SK-N-SH (cell line): ENCODE data around the gene ZNF526. TPM values are rescaled to one million over a fixed set of nuclear protein-coding genes. Genes with fewer than 3 reads are reported as not detected.
A peak's percentile ranks its signal among the peaks of the same experiment; 100 is the strongest.
"Not testable (repeated sequence)": the region's sequence is repeated elsewhere in the genome, so short reads cannot be mapped to it uniquely, and the experiment has no call there.

ENCODE experiments used
- CTCF ChIA-PET: fragments of 300-600, 350-600 bp; formaldehyde crosslinking; extraction: SDS; loops from one replicate; lab custom pipeline; 2021; lab: Yijun Ruan, JAX
- POLR2A ChIA-PET: fragments of 350-600 bp; sonication (Branson Sonifier 250); formaldehyde crosslinking; extraction: SDS; loops from one replicate; lab custom pipeline; 2020; ENCODE audit warnings: antibody characterized with exemption, inconsistent platforms; lab: Yijun Ruan, JAX
- DNase-seq: peaks from one replicate; pipeline ENCODE4 v3.0.0; 2012
- H2AFZ ChIP-seq: fragments of 200-600 bp; sonication (generic); 2 replicates; pipeline ENCODE4 v1.8.1; 2016; ENCODE audit warnings: antibody characterized with exemption, mild to moderate bottlenecking, low read depth
- H3F3A ChIP-seq: fragments of 200-600 bp; sonication (generic); replicated peaks from 2 replicates; pipeline ENCODE3; 2016; ENCODE audit warnings: antibody characterized with exemption, mild to moderate bottlenecking; ENCODE audit not compliant: insufficient read depth
- H3K27ac ChIP-seq, 2 experiments: fragments of 200-500 bp in 1 of 2; fragments of 200-600 bp in 1 of 2; sonication (Bioruptor generic) in 1 of 2; sonication (generic), shearing (Covaris generic) in 1 of 2; 2 replicates each; pipeline versions ENCODE4 v1.5.1 to v1.6.1; 2014 to 2016; ENCODE audit warnings: low read depth in 2 of 2, inconsistent platforms in 1 of 2, low read length in 1 of 2, mild to moderate bottlenecking in 1 of 2, mixed read lengths in 1 of 2
- H3K27me3 ChIP-seq: fragments of 200-600 bp; sonication (generic), shearing (Covaris generic); 2 replicates; pipeline ENCODE4 v1.6.1; 2016; ENCODE audit warnings: mixed run types; ENCODE audit not compliant: insufficient read depth
- H3K36me3 ChIP-seq, 2 experiments: fragments of 200-500 bp in 1 of 2; fragments of 200-600 bp in 1 of 2; sonication (Bioruptor generic) in 1 of 2; sonication (generic) in 1 of 2; replicated peaks in 1 of 2; 2 replicates each; pipeline versions ENCODE3 to v1.5.1; 2014 to 2016; ENCODE audit warnings: low read length in 1 of 2, mild to moderate bottlenecking in 1 of 2; ENCODE audit not compliant: insufficient read depth in 2 of 2, control insufficient read depth in 1 of 2
- H3K4me1 ChIP-seq, 2 experiments: fragments of 200-500 bp in 1 of 2; fragments of 200-600 bp in 1 of 2; sonication (Bioruptor generic) in 1 of 2; sonication (generic), shearing (Covaris generic) in 1 of 2; 2 replicates each; pipeline versions ENCODE4 v1.5.1 to v1.6.1; 2014 to 2016; ENCODE audit warnings: low read depth in 1 of 2, low read length in 1 of 2, mixed run types in 1 of 2; ENCODE audit not compliant: insufficient read depth in 2 of 2, control insufficient read depth in 1 of 2
- H3K4me2 ChIP-seq: fragments of 200-600 bp; sonication (generic), shearing (Covaris generic); 2 replicates; pipeline ENCODE4 v1.6.1; 2017; ENCODE audit warnings: mixed run types
- H3K4me3 ChIP-seq, 2 experiments: fragments of 200-500 bp in 1 of 2; fragments of 200-600 bp in 1 of 2; sonication (Bioruptor generic) in 1 of 2; sonication (generic), shearing (Covaris generic) in 1 of 2; 2 replicates each; pipeline versions ENCODE4 v1.5.1 to v1.8.1; 2014 to 2016; ENCODE audit warnings: low read depth in 2 of 2, inconsistent platforms in 1 of 2, low read length in 1 of 2, mild to moderate bottlenecking in 1 of 2, mixed read lengths in 1 of 2, moderate library complexity in 1 of 2
- H3K79me2 ChIP-seq: fragments of 200-600 bp; sonication (generic); 2 replicates; pipeline ENCODE4 v1.8.1; 2017; ENCODE audit warnings: mild to moderate bottlenecking; ENCODE audit not compliant: insufficient read depth
- H3K9ac ChIP-seq: fragments of 200-600 bp; sonication (generic); 2 replicates; pipeline ENCODE4 v1.6.1; 2017; ENCODE audit warnings: mixed run types
- H3K9me2 ChIP-seq: fragments of 200-600 bp; sonication (generic); 2 replicates; pipeline ENCODE4 v1.6.1; 2017; ENCODE audit warnings: mixed run types
- H3K9me3 ChIP-seq: fragments of 200-600 bp; sonication (generic); 2 replicates; pipeline ENCODE4 v1.6.1; 2017; ENCODE audit warnings: mixed run types, mild to moderate bottlenecking, moderate library complexity
- H4K20me1 ChIP-seq: fragments of 200-600 bp; sonication (generic); 2 replicates; pipeline ENCODE4 v1.6.1; 2017; ENCODE audit warnings: mild to moderate bottlenecking, mixed run types; ENCODE audit not compliant: insufficient read depth
- EP300 ChIP-seq, 2 experiments: IDR thresholded peaks; 2 replicates each; pipeline versions ENCODE4 v1.4.0 to v1.6.1; 2012; ENCODE audit warnings: borderline replicate concordance in 1 of 2, low read depth in 1 of 2, low read length in 1 of 2
- EZH2phosphoT487 ChIP-seq: fragments of 200-600 bp; sonication (generic); IDR thresholded peaks from 2 replicates; pipeline ENCODE4 v1.6.1; 2017; ENCODE audit warnings: low read depth, mixed run types, mild to moderate bottlenecking, antibody characterized with exemption, moderate library complexity, borderline replicate concordance
- FOXJ3 ChIP-seq: sonication (generic); formaldehyde crosslinking; IDR thresholded peaks from 2 replicates; pipeline ENCODE4 v1.5.1; 2020; ENCODE audit warnings: mild to moderate bottlenecking, missing genetic modification reagents
- FOXM1 ChIP-seq: IDR thresholded peaks from 2 replicates; pipeline ENCODE4 v1.4.0; 2012; ENCODE audit warnings: low read depth, mild to moderate bottlenecking
- JUND ChIP-seq: IDR thresholded peaks from 2 replicates; pipeline ENCODE4 v1.4.0; 2012
- MEF2A ChIP-seq: IDR thresholded peaks from 2 replicates; pipeline ENCODE4 v1.4.0; 2012; ENCODE audit warnings: low read depth, borderline replicate concordance
- RCOR1 ChIP-seq: fragments of 150-350 bp; IDR thresholded peaks from 2 replicates; pipeline ENCODE4 v1.6.1; 2017; ENCODE audit warnings: antibody characterized with exemption, low read length
- REST ChIP-seq: IDR thresholded peaks from 2 replicates; pipeline ENCODE4 v1.6.1; 2012; ENCODE audit warnings: mild to moderate bottlenecking, low read depth, low read length, moderate library complexity
- SMC3 ChIP-seq: IDR thresholded peaks from 2 replicates; pipeline ENCODE4 v1.6.1; 2012; ENCODE audit warnings: low read depth, low read length, improper control_type of control experiment
- TCF12 ChIP-seq: IDR thresholded peaks from 2 replicates; pipeline ENCODE4 v1.4.0; 2012
- USF1 ChIP-seq: IDR thresholded peaks from 2 replicates; pipeline ENCODE4 v1.4.0; 2012; ENCODE audit warnings: low read depth, borderline replicate concordance
- USF2 ChIP-seq: fragments of 150-350 bp; IDR thresholded peaks from 2 replicates; pipeline ENCODE4 v1.6.1; 2017; ENCODE audit warnings: antibody characterized with exemption, low read length, low read depth, borderline replicate concordance
- WGBS: methylation state at CpG from one replicate; pipeline ENCODE4 v1.1.6; 2017; ENCODE audit warnings: low lambda C conversion rate; 5-methylcytosine and 5-hydroxymethylcytosine counted together
- polyA plus RNA-seq, 3 experiments: library from polyadenylated mRNA; depleted of rRNA; stranded (reverse); fragments of >200 nt; gene quantifications; 2 replicates each; pipeline ENCODE4 v1.2.3, GENCODE V29; 2012

The ZNF526 gene
- polyA plus RNA-seq, 1 of the 3 experiments (the other 2 are of a cell fraction): 3.5 TPM

- H3K36me3 ChIP-seq, H3K9me3 ChIP-seq, H3K9me2 ChIP-seq, H3K4me3 ChIP-seq, H3K27me3 ChIP-seq, H3K9ac ChIP-seq, H4K20me1 ChIP-seq, POLR2A ChIA-PET, H3F3A ChIP-seq, DNase-seq: not testable (repeated sequence)
- Histone ChIP-seq H3K27ac (peak overlapping the region in 1 of 2 experiments; percentile 92; a peak in 3 of 4 replicates), H3K79me2 (peaks cover 27% of the 10 kb centered on the region), H2AFZ (0 out of 2 replicates have a peak overlapping the region, but pooled peaks have one; percentile 66), H3K4me2 (peak overlapping the region; percentile 84), H3K4me1 (peaks cover 13 to 29% of the 10 kb centered on the region in 2 experiments; a peak in 3 of 4 replicates)
- CTCF ChIA-PET: interaction anchor here (0.9 kb wide), 1 partner anchor 12 kb away, joined by 3 read pairs; no protein-coding TSS in a partner anchor
- 96% methylated on average over 25 of the region's 25 CpGs for WGBS
These were observed 47.0 kb downstream of the ZNF526 start for GRCh38 chr19:42266928-42267603.

- peak overlapping the region; percentile 74 to 88 for H3K4me3 ChIP-seq
- peaks cover 8% of the 10 kb centered on the region for H3F3A ChIP-seq
- TF ChIP-seq TCF12 (no peak), EP300 (IDR thresholded peaks at IDR 0.05; ENCODE audit: borderline replicate concordance in 1 of 2, low read depth in 1 of 2, low read length in 1 of 2) (no peak), EZH2phosphoT487 (no peak), MEF2A (no peak)
- peak overlapping the region; percentile 84 for H3K4me2 ChIP-seq
- no peaks in the 10 kb centered on the region for H4K20me1 ChIP-seq
- DNase-seq: no peak
- WGBS: 24% methylated on average over 13 of the region's 13 CpGs
- CTCF ChIA-PET: interaction anchor here (0.9 kb wide), 1 partner anchor 12 kb away, joined by 3 read pairs; no protein-coding TSS in a partner anchor
- H3K36me3 ChIP-seq: peaks cover 0 to 10% of the 10 kb centered on the region in 2 experiments
- peaks cover 34% of the 10 kb centered on the region for H3K79me2 ChIP-seq
- POLR2A ChIA-PET: no interaction called here
- peak overlapping the region; percentile 99 for H3K9ac ChIP-seq
- H3K27me3 ChIP-seq: no peaks in the 10 kb centered on the region
- H3K9me2 ChIP-seq: no peaks in the 10 kb centered on the region
- peak overlapping the region; percentile 92 to 98; a peak in 3 of 4 replicates for H3K27ac ChIP-seq
- no peaks in the 10 kb centered on the region for H3K9me3 ChIP-seq
- peak overlapping the region; percentile 66 for H2AFZ ChIP-seq
- H3K4me1 ChIP-seq: peaks cover 13 to 29% of the 10 kb centered on the region in 2 experiments; a peak in 3 of 4 replicates
These were observed 47.6 kb downstream of the ZNF526 start for GRCh38 chr19:42267644-42268141.

GRCh38 chr19:42268142-42268703 lies 48.1 kb downstream of the ZNF526 start:
- Histone ChIP-seq H3K27ac (peak overlapping the region; percentile 98 to 99), H3K9me3 (no peaks in the 10 kb centered on the region), H3K9ac (peak overlapping the region; percentile 99), H3K4me2 (peak overlapping the region; percentile 84), H3K4me1 (peaks cover 13 to 29% of the 10 kb centered on the region in 2 experiments; a peak in 3 of 4 replicates), H3K4me3 (peak overlapping the region; percentile 74 to 88), H4K20me1 (no peaks in the 10 kb centered on the region), H2AFZ (peak overlapping the region; percentile 80), H3K27me3 (no peaks in the 10 kb centered on the region), H3K36me3 (peaks cover 0 to 15% of the 10 kb centered on the region in 2 experiments), H3K79me2 (peaks cover 39% of the 10 kb centered on the region), H3K9me2 (no peaks in the 10 kb centered on the region), H3F3A (peaks cover 8% of the 10 kb centered on the region)
- POLR2A ChIA-PET: no interaction called here
- CTCF ChIA-PET: no interaction called here
- DNase-seq: peak; percentile 89
- WGBS: under 1% methylated on average over 25 of the region's 46 CpGs
- TF ChIP-seq FOXM1 (no peak), EZH2phosphoT487 (no peak), USF1 (peak; percentile 42; the same call in 1 of the 2 replicates), RCOR1 (peak; percentile 44; the same call in 1 of the 2 replicates), EP300 (IDR thresholded peaks at IDR 0.05; ENCODE audit: borderline replicate concordance in 1 of 2, low read depth in 1 of 2, low read length in 1 of 2) (peak; percentile 47 to 90; a peak in 2 of 4 replicates), FOXJ3 (CRISPR knock-in tag) (0 out of 2 replicates have a peak, but pooled peaks have one; percentile 34), USF2 (no peak; the same call in 1 of the 2 replicates), SMC3 (peak; percentile 17; the same call in 1 of the 2 replicates), REST (0 out of 2 replicates have a peak, but pooled peaks have one; percentile 10), JUND (peak; percentile 33; the same call in 1 of the 2 replicates)
